OCI-LY3 (cell line): ENCODE data around the gene WNT2.

ENCODE experiments used
- H2AFZ ChIP-seq: fragments of 200-600, 300-600 bp; shearing (Covaris generic); 2 replicates; pipeline ENCODE4 v1.6.0; 2014; ENCODE audit warnings: antibody characterized with exemption, low read depth, low read length
- H3K27ac ChIP-seq: fragments of 200-600, 300-600 bp; sonication (generic); 2 replicates; pipeline ENCODE4 v1.5.1; 2014; ENCODE audit warnings: mild to moderate bottlenecking, low read length, moderate library complexity, mixed read lengths
- H3K27me3 ChIP-seq: fragments of 200-600, 300-600 bp; sonication (generic); 2 replicates; pipeline ENCODE4 v1.6.1; 2014; ENCODE audit warnings: low read depth, low read length, mixed read lengths
- H3K36me3 ChIP-seq: fragments of 200-600, 300-600 bp; sonication (generic); replicated peaks from 2 replicates; pipeline ENCODE3; 2014; ENCODE audit warnings: low read depth, low read length, mixed read lengths
- H3K4me1 ChIP-seq: fragments of 300-600, 200-600 bp; sonication (generic); 2 replicates; pipeline ENCODE4 v1.6.1; 2014; ENCODE audit warnings: low read length, mixed read lengths
- H3K4me2 ChIP-seq: fragments of 200-600, 300-600 bp; sonication (generic); 2 replicates; pipeline ENCODE4 v1.6.1; 2014; ENCODE audit warnings: low read length, mixed read lengths
- H3K4me3 ChIP-seq: fragments of 300-600, 200-600 bp; sonication (generic); 2 replicates; pipeline ENCODE4 v1.5.1; 2014; ENCODE audit warnings: antibody characterized with exemption, mild to moderate bottlenecking, low read length, moderate library complexity
- H3K79me2 ChIP-seq: fragments of 300-600, 200-600 bp; shearing (Covaris generic); 2 replicates; pipeline ENCODE4 v1.6.1; 2014; ENCODE audit warnings: mild to moderate bottlenecking, low read length, mixed read lengths
- H3K9ac ChIP-seq: fragments of 300-600, 200-600 bp; shearing (Covaris generic); 2 replicates; pipeline ENCODE4 v1.6.0; 2014; ENCODE audit warnings: mild to moderate bottlenecking, low read length, moderate library complexity
- H3K9me3 ChIP-seq: fragments of 200-600, 300-600 bp; shearing (Covaris generic); 2 replicates; pipeline ENCODE4 v1.6.1; 2014; ENCODE audit warnings: low read length, mixed read lengths; ENCODE audit not compliant: insufficient read depth
- H4K20me1 ChIP-seq: fragments of 200-600, 300-600 bp; sonication (generic); 2 replicates; pipeline ENCODE4 v1.6.1; 2016; ENCODE audit warnings: low read length, mixed read lengths; ENCODE audit not compliant: insufficient read depth
- CTCF ChIP-seq: fragments of 200-600, 300-600 bp; sonication (generic); IDR thresholded peaks from 2 replicates; pipeline ENCODE4 v1.5.1; 2014; ENCODE audit warnings: antibody characterized with exemption, low read length, low read depth
- EZH2phosphoT487 ChIP-seq: fragments of 200-600 bp; shearing (Covaris generic); IDR thresholded peaks from 2 replicates; pipeline ENCODE4 v1.6.1; 2018; ENCODE audit warnings: antibody characterized with exemption, mixed run types, low read depth

WNT2 gene

GRCh38 chr7:117283371-117283770 lies 39.5 kb downstream of the WNT2 start:
- no peak overlapping the region for H2AFZ ChIP-seq
- H3K9ac ChIP-seq: no peak overlapping the region
- H3K36me3 ChIP-seq: no peaks in the 10 kb centered on the region
- H3K4me3 ChIP-seq: no peak overlapping the region
- no peaks in the 10 kb centered on the region for H3K4me1 ChIP-seq
- H4K20me1 ChIP-seq: no peaks in the 10 kb centered on the region
- no peak for TF ChIP-seq EZH2phosphoT487
- no peak for TF ChIP-seq CTCF
- H3K9me3 ChIP-seq: no peaks in the 10 kb centered on the region
- no peak overlapping the region for H3K27ac ChIP-seq
- no peaks in the 10 kb centered on the region for H3K27me3 ChIP-seq
- no peaks in the 10 kb centered on the region for H3K79me2 ChIP-seq
- no peak overlapping the region for H3K4me2 ChIP-seq

- H3K36me3 ChIP-seq: no peaks in the 10 kb centered on the region
- H3K4me3 ChIP-seq: no peak overlapping the region
- no peaks in the 10 kb centered on the region for H3K9me3 ChIP-seq
- no peaks in the 10 kb centered on the region for H3K27me3 ChIP-seq
- no peak overlapping the region for H2AFZ ChIP-seq
- no peak for TF ChIP-seq EZH2phosphoT487
- no peak for TF ChIP-seq CTCF
- H3K79me2 ChIP-seq: no peaks in the 10 kb centered on the region
- no peak overlapping the region for H3K9ac ChIP-seq
- H3K27ac ChIP-seq: no peak overlapping the region
- no peaks in the 10 kb centered on the region for H4K20me1 ChIP-seq
- no peaks in the 10 kb centered on the region for H3K4me1 ChIP-seq
- H3K4me2 ChIP-seq: no peak overlapping the region
Measured at GRCh38 chr7:117282239-117282812, 40.5 kb downstream of the WNT2 start.

- TF ChIP-seq CTCF: no peak
- TF ChIP-seq EZH2phosphoT487: no peak
- Histone ChIP-seq H4K20me1 (no peaks in the 10 kb centered on the region), H3K4me3 (no peak overlapping the region), H3K4me1 (no peaks in the 10 kb centered on the region), H2AFZ (no peak overlapping the region), H3K9me3 (no peaks in the 10 kb centered on the region), H3K9ac (no peak overlapping the region), H3K36me3 (no peaks in the 10 kb centered on the region), H3K79me2 (no peaks in the 10 kb centered on the region), H3K27ac (no peak overlapping the region), H3K4me2 (no peak overlapping the region), H3K27me3 (no peaks in the 10 kb centered on the region)
Measured at GRCh38 chr7:117281562-117281961, 41.3 kb downstream of the WNT2 start.

- Histone ChIP-seq H3K79me2 (no peaks in the 10 kb centered on the region), H3K4me2 (no peak overlapping the region), H3K36me3 (no peaks in the 10 kb centered on the region), H3K4me1 (no peaks in the 10 kb centered on the region), H3K27ac (no peak overlapping the region), H2AFZ (no peak overlapping the region), H4K20me1 (no peaks in the 10 kb centered on the region), H3K27me3 (0 out of 2 replicates have a peak, but pooled peaks cover 2% of the 10 kb centered on the region), H3K4me3 (no peak overlapping the region), H3K9ac (no peak overlapping the region), H3K9me3 (no peaks in the 10 kb centered on the region)
- TF ChIP-seq EZH2phosphoT487 (no peak), CTCF (no peak)
Measured at GRCh38 chr7:117279931-117280557, 42.8 kb downstream of the WNT2 start.
